HCT116 (cell line): ENCODE data around the gene OTOGL. TPM values are rescaled to one million over a fixed set of nuclear protein-coding genes. Genes with fewer than 3 reads are reported as not detected.

Source experiments
- ATAC-seq: fragments of 200-7000 bp; cut with Tn5 transposase; 2 replicates; pipeline ENCODE4 v1.9.1; 2020; ENCODE audit warnings: mild to moderate bottlenecking, moderate library complexity
- BruUV-seq: library from RNA; stranded (reverse); fragments of 400-500 nt; replicated peaks from 2 replicates; lab custom pipeline; 2021; lab: Mats Ljungman, UMichigan
- CTCF ChIA-PET: fragments of 300-600 bp; sonication (Branson Sonifier 250); formaldehyde crosslinking; loops from one replicate; lab custom pipeline; 2021; ENCODE audit warnings: antibody characterized with exemption; lab: Charles Lee
- POLR2A ChIA-PET: fragments of 300-600, 350-600 bp; sonication (Branson Sonifier 250); formaldehyde crosslinking; loops from one replicate; lab custom pipeline; 2021; ENCODE audit warnings: antibody characterized with exemption; lab: Charles Lee
- RAD21 ChIA-PET, 2 experiments: fragments of 300-600 bp; sonication (Branson Sonifier 250); formaldehyde crosslinking; loops; one replicate each; lab custom pipeline; 2023; ENCODE audit warnings: low total read pairs in 2 of 2; ENCODE audit not compliant: uncharacterized antibody in 2 of 2, unreplicated experiment in 2 of 2, low non-redundant PET in 1 of 2; lab: Charles Lee
- DNase-seq: peaks from one replicate; pipeline ENCODE4 v3.0.0-alpha.2; 2010; ENCODE audit warnings: low read depth, low spot score
- H2AFZ ChIP-seq: fragments of 200-600 bp; shearing (Covaris generic), sonication (generic); 2 replicates; pipeline ENCODE4 v1.6.1; 2017; ENCODE audit warnings: low read depth, mixed run types, mixed read lengths, antibody characterized with exemption, low read length; ENCODE audit not compliant: poor library complexity, severe bottlenecking
- H3K27ac ChIP-seq: 2 replicates; pipeline ENCODE4 v1.5.1; 2012; ENCODE audit warnings: low read depth, low read length
- H3K27me3 ChIP-seq: fragments of 200-600 bp; sonication (generic); 2 replicates; pipeline ENCODE4 v1.6.1; 2016; ENCODE audit warnings: mixed run types, low read length, mixed read lengths; ENCODE audit not compliant: insufficient read depth
- H3K36me3 ChIP-seq, 2 experiments: fragments of 200-500 bp in 1 of 2; fragments of 200-600 bp in 1 of 2; sonication (Bioruptor generic) in 1 of 2; sonication (generic) in 1 of 2; 2 replicates each; pipeline versions ENCODE4 v1.5.1 to v1.6.1; 2014 to 2016; ENCODE audit warnings: low read length in 2 of 2, inconsistent platforms in 1 of 2, mixed read lengths in 1 of 2, mixed run types in 1 of 2; ENCODE audit not compliant: insufficient read depth in 2 of 2, control insufficient read depth in 1 of 2
- H3K4me1 ChIP-seq, 2 experiments: fragments of 200-600 bp in 1 of 2; sonication (generic) in 1 of 2; 2 replicates each; pipeline versions ENCODE4 v1.5.1 to v1.6.1; 2012 to 2017; ENCODE audit warnings: low read length in 2 of 2, inconsistent platforms in 1 of 2, mild to moderate bottlenecking in 1 of 2, mixed read lengths in 1 of 2, mixed run types in 1 of 2, moderate library complexity in 1 of 2; ENCODE audit not compliant: insufficient read depth in 2 of 2, control insufficient read depth in 1 of 2
- H3K4me2 ChIP-seq: fragments of 200-600 bp; sonication (generic); 2 replicates; pipeline ENCODE4 v1.6.1; 2017; ENCODE audit warnings: mixed run types, low read length, mixed read lengths
- H3K4me3 ChIP-seq, 2 experiments: fragments of 200-600 bp in 1 of 2; sonication (generic) in 1 of 2; replicated peaks in 1 of 2; 2 replicates each; pipeline ENCODE4 v1.5.1; 2011 to 2016; ENCODE audit warnings: low read length in 2 of 2, control low read depth in 1 of 2, low read depth in 1 of 2, mild to moderate bottlenecking in 1 of 2, mixed read lengths in 1 of 2, mixed run types in 1 of 2
- H3K79me2 ChIP-seq: fragments of 200-600 bp; sonication (generic); 2 replicates; pipeline ENCODE4 v1.6.1; 2017; ENCODE audit warnings: mild to moderate bottlenecking, mixed run types, low read length, moderate library complexity, mixed read lengths; ENCODE audit not compliant: insufficient read depth
- H3K9ac ChIP-seq: fragments of 200-600 bp; sonication (generic); 2 replicates; pipeline ENCODE4 v1.6.1; 2016; ENCODE audit warnings: low read length, mixed read lengths
- H3K9me2 ChIP-seq: fragments of 200-600 bp; sonication (generic), shearing (Covaris generic); 2 replicates; pipeline ENCODE4 v1.6.1; 2017; ENCODE audit warnings: mixed run types, mild to moderate bottlenecking, moderate library complexity; ENCODE audit not compliant: insufficient read depth
- H3K9me3 ChIP-seq, 2 experiments: fragments of 200-500 bp in 1 of 2; fragments of 200-600 bp in 1 of 2; sonication (Bioruptor generic) in 1 of 2; sonication (generic) in 1 of 2; 2 replicates each; pipeline ENCODE4 v1.6.1; 2014 to 2017; ENCODE audit warnings: low read length in 2 of 2, mixed read lengths in 2 of 2, inconsistent platforms in 1 of 2, low read depth in 1 of 2, mild to moderate bottlenecking in 1 of 2, mixed run types in 1 of 2, moderate library complexity in 1 of 2; ENCODE audit not compliant: control insufficient read depth in 1 of 2, insufficient read depth in 1 of 2
- H4K20me1 ChIP-seq: fragments of 200-600 bp; sonication (generic), shearing (Covaris generic); 2 replicates; pipeline ENCODE4 v1.6.1; 2017; ENCODE audit warnings: mixed run types, mild to moderate bottlenecking, moderate library complexity; ENCODE audit not compliant: insufficient read depth
- EZH2phosphoT487 ChIP-seq: fragments of 200-600 bp; IDR thresholded peaks from 2 replicates; pipeline ENCODE4 v1.6.1; 2018; ENCODE audit warnings: antibody characterized with exemption, borderline replicate concordance
- POLR2AphosphoS5 ChIP-seq: IDR thresholded peaks from 2 replicates; pipeline ENCODE4 v1.6.1; 2011; ENCODE audit warnings: mild to moderate bottlenecking, low read depth, low read length, moderate library complexity
- SIN3A ChIP-seq: IDR thresholded peaks from 2 replicates; pipeline ENCODE4 v1.6.1; 2012; ENCODE audit warnings: low read depth
- SRF ChIP-seq: IDR thresholded peaks from 2 replicates; pipeline ENCODE4 v1.6.1; 2012; ENCODE audit warnings: low read depth
- intact Hi-C: fragments of 100-400 bp; cut with micrococcal nuclease; formaldehyde crosslinking; loops from 2 replicates; pipeline ENCODE4 v1.10.0; 2022
- total RNA-seq: library from RNA; stranded (reverse); gene quantifications from one replicate; pipeline ENCODE4 v1.2.1, GENCODE V29; 2021; ENCODE audit not compliant: unreplicated experiment
- TF ChIP-seq, protein P1 (sequence below): IDR thresholded peaks from 2 replicates; pipeline ENCODE4 v1.6.1; 2012
- TF ChIP-seq, protein P2 (sequence below): IDR thresholded peaks from 2 replicates; pipeline ENCODE4 v1.6.1; 2012; ENCODE audit warnings: low read depth

OTOGL gene
- total RNA-seq, 1 experiment from 2014 or later = not detected

DNA sequence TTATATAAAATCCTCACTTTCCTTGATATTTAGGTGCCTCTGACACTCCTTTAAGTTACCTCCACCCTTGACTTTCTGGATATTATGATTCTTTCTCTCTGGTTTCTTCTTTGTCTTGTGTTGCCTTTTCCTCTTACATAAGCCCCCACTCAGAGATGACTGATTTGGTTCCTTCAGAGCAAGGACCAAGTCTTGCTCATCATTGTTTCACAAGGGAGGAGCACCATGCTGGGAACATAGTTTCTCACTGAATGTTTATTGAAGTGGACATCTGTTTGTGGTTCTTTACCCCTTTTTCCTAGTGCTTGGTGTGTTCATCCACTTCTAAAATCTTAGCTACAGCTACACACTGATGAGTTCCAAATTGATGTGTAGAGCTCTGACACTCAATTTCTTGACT is 183.4 kb downstream of the OTOGL start:
- Histone ChIP-seq H3K4me3 (no peak overlapping the region), H3K27ac (no peak overlapping the region), H3K9me2 (no peaks in the 10 kb centered on the region), H3K4me2 (no peak overlapping the region), H3K79me2 (no peaks in the 10 kb centered on the region), H2AFZ (no peak overlapping the region), H3K4me1 (no peaks in the 10 kb centered on the region), H3K9ac (no peak overlapping the region), H3K9me3 (no peaks in the 10 kb centered on the region), H3K27me3 (no peaks in the 10 kb centered on the region), H4K20me1 (no peaks in the 10 kb centered on the region), H3K36me3 (no peaks in the 10 kb centered on the region)
- POLR2A ChIA-PET = no interaction called here
- no TSS peak for BruUV-seq
- intact Hi-C loops = no loop called here
- ATAC-seq (no peak), DNase-seq (no peak)
- TF ChIP-seq, protein P1, sequence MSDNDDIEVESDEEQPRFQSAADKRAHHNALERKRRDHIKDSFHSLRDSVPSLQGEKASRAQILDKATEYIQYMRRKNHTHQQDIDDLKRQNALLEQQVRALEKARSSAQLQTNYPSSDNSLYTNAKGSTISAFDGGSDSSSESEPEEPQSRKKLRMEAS = no peak
- TF ChIP-seq SRF (no peak), POLR2AphosphoS5 (no peak), EZH2phosphoT487 (no peak), SIN3A (no peak)
- TF ChIP-seq, protein P2, sequence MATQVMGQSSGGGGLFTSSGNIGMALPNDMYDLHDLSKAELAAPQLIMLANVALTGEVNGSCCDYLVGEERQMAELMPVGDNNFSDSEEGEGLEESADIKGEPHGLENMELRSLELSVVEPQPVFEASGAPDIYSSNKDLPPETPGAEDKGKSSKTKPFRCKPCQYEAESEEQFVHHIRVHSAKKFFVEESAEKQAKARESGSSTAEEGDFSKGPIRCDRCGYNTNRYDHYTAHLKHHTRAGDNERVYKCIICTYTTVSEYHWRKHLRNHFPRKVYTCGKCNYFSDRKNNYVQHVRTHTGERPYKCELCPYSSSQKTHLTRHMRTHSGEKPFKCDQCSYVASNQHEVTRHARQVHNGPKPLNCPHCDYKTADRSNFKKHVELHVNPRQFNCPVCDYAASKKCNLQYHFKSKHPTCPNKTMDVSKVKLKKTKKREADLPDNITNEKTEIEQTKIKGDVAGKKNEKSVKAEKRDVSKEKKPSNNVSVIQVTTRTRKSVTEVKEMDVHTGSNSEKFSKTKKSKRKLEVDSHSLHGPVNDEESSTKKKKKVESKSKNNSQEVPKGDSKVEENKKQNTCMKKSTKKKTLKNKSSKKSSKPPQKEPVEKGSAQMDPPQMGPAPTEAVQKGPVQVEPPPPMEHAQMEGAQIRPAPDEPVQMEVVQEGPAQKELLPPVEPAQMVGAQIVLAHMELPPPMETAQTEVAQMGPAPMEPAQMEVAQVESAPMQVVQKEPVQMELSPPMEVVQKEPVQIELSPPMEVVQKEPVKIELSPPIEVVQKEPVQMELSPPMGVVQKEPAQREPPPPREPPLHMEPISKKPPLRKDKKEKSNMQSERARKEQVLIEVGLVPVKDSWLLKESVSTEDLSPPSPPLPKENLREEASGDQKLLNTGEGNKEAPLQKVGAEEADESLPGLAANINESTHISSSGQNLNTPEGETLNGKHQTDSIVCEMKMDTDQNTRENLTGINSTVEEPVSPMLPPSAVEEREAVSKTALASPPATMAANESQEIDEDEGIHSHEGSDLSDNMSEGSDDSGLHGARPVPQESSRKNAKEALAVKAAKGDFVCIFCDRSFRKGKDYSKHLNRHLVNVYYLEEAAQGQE = no peak
- CTCF ChIA-PET = interaction anchor here (1.6 kb wide), 1 partner anchor 13 kb away, joined by 6 read pairs; no protein-coding TSS in a partner anchor
- RAD21 ChIA-PET = no interaction called here
